Measurements from ENCODE around the gene BLACAT1.

- TF ChIP-seq, protein P1, sequence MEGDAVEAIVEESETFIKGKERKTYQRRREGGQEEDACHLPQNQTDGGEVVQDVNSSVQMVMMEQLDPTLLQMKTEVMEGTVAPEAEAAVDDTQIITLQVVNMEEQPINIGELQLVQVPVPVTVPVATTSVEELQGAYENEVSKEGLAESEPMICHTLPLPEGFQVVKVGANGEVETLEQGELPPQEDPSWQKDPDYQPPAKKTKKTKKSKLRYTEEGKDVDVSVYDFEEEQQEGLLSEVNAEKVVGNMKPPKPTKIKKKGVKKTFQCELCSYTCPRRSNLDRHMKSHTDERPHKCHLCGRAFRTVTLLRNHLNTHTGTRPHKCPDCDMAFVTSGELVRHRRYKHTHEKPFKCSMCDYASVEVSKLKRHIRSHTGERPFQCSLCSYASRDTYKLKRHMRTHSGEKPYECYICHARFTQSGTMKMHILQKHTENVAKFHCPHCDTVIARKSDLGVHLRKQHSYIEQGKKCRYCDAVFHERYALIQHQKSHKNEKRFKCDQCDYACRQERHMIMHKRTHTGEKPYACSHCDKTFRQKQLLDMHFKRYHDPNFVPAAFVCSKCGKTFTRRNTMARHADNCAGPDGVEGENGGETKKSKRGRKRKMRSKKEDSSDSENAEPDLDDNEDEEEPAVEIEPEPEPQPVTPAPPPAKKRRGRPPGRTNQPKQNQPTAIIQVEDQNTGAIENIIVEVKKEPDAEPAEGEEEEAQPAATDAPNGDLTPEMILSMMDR (IDR thresholded peaks at IDR 0.05): no peak
- no peak for TF ChIP-seq POLR2AphosphoS5 (IDR thresholded peaks at IDR 0.05)
Observed at GRCh38 chr1:205466595-205467220, 10.9 kb upstream of the BLACAT1 start.

Measured in gastroesophageal sphincter (tissue), 3 donors.